Measurements from ENCODE around the gene SEC23B. TPM values are rescaled to one million over a fixed set of nuclear protein-coding genes. Genes with fewer than 3 reads are reported as not detected.
A peak's percentile ranks its signal among the peaks of the same experiment; 100 is the strongest.

The SEC23B gene
- polyA plus RNA-seq, 1 experiment, result 49.2 TPM

DNA sequence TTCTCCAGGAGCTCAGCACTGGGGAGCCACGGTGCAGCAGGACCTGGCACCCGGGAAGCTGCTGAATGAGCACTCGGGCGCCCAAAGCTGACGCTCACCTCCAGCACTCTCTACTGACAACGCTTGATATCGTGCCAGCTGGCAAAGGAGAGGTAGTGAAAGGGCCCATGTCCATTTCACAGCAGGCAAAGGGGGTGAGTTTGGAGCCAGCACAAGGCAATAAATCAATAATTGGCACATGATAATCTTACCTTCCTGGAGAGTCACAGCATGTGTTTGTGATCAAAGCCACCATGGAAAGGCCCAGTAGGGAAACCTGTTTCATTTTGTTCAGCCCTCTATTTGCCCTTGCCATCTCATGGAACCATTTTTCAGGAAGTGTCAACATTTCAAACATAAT is 36.2 kb downstream of the SEC23B start:
- peaks cover 13% of the 10 kb centered on the region for H3K36me3 ChIP-seq (ENCODE audit: control insufficient read depth, insufficient read depth, low read length)
- POLR2A ChIA-PET, result no interaction called here
- TF ChIP-seq CTCF (IDR thresholded peaks at IDR 0.05; ENCODE audit: insufficient read depth, low read depth, low read length), result no peak

DNA sequence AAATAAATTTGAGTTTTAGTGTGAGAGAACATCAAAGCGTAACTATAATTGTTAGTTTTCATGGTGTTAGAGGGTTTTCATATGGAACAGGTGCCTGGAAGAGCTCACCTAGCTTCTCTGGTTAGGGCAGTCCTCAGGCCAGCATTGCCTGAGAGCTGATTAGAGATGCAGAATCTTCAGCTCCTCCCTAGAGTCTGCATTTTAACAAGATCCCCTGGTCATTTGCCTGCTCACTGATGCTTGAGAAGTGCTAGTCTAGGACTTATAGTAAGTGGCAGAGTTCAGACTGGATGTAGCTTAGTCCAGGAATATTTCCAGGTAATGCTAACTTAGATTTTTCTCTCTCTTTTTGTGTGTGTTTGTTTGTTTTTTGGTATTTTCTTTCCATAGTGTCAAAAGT is 37.8 kb downstream of the SEC23B start:
- CTCF ChIA-PET, result no interaction called here
- DNase-seq (ENCODE audit: low read depth), result no peak
- Histone ChIP-seq H3K27me3 (ENCODE audit: control insufficient read depth, insufficient read depth, low read length) (no peaks in the 10 kb centered on the region), H3K36me3 (ENCODE audit: control insufficient read depth, insufficient read depth, low read length) (peaks cover 14% of the 10 kb centered on the region), H3K4me3 (ENCODE audit: low read depth, low read length) (no peak overlapping the region)
- POLR2A ChIA-PET, result no interaction called here
- no peak for TF ChIP-seq CTCF (IDR thresholded peaks at IDR 0.05; ENCODE audit: insufficient read depth, low read depth, low read length)

More for the DNA sequence above, 36.2 kb downstream of the SEC23B start:
- H3K4me3 ChIP-seq (ENCODE audit: low read depth, low read length), result no peak overlapping the region
- CTCF ChIA-PET, result no interaction called here
- no peaks in the 10 kb centered on the region for H3K27me3 ChIP-seq (ENCODE audit: control insufficient read depth, insufficient read depth, low read length)
- no peak for DNase-seq (ENCODE audit: low read depth)

DNA sequence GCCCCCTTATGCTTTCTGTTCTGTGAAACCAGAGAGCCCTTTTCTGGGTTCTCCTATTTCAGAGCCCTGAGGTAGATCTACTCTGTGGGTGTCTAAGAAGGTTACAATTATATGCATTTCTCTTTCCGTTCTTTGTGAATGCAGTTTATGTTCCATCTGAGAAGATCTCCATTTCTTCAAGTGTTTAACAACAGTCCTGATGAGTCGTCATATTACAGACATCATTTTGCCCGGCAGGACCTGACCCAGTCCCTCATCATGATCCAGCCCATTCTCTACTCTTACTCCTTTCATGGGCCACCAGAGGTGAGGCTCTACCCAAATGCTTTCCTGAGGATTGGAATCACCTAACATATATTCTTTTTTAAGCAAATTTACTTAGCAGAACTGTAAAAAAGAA is 40.7 kb downstream of the SEC23B start:
- DNase-seq (ENCODE audit: low read depth), result no peak
- H3K36me3 ChIP-seq (ENCODE audit: control insufficient read depth, insufficient read depth, low read length), result peaks cover 13% of the 10 kb centered on the region
- ChIA-PET CTCF (no interaction called here), POLR2A (no interaction called here)
- TF ChIP-seq CTCF (IDR thresholded peaks at IDR 0.05; ENCODE audit: insufficient read depth, low read depth, low read length), result no peak
- H3K4me3 ChIP-seq (ENCODE audit: low read depth, low read length), result no peak overlapping the region
- no peaks in the 10 kb centered on the region for H3K27me3 ChIP-seq (ENCODE audit: control insufficient read depth, insufficient read depth, low read length)

- no peak overlapping the region for H3K4me3 ChIP-seq (ENCODE audit: low read depth, low read length)
- H3K36me3 ChIP-seq (ENCODE audit: control insufficient read depth, insufficient read depth, low read length), result peaks cover 11% of the 10 kb centered on the region
- POLR2A ChIA-PET, result no interaction called here
- H3K27me3 ChIP-seq (ENCODE audit: control insufficient read depth, insufficient read depth, low read length), result no peaks in the 10 kb centered on the region
- DNase-seq (ENCODE audit: low read depth), result no peak
- no peak for TF ChIP-seq CTCF (IDR thresholded peaks at IDR 0.05; ENCODE audit: insufficient read depth, low read depth, low read length)
- CTCF ChIA-PET, result interaction anchor here (0.8 kb wide), 1 partner anchor 34 kb away, joined by 3 read pairs; the partner anchor contains the start of gene DTD1
These were observed 46.0 kb downstream of the SEC23B start for GRCh38 chr20:18553746-18554145.

GRCh38 chr20:18566892-18567738 is 59.4 kb downstream of the SEC23B start, which contains the start of gene SMIM26:
TSS of gene SMIM26 (plus strand) at chr20:18567432. CDS start at chr20:18567479, 47 bp downstream.
- Histone ChIP-seq H3K27me3 (ENCODE audit: control insufficient read depth, insufficient read depth, low read length) (no peaks in the 10 kb centered on the region), H3K36me3 (ENCODE audit: control insufficient read depth, insufficient read depth, low read length) (no peaks in the 10 kb centered on the region; the same call in 1 of the 2 replicates), H3K4me3 (ENCODE audit: low read depth, low read length) (peak within 1 kb of the TSS; percentile 52)
- DNase-seq (ENCODE audit: low read depth), result peak; percentile 42
- no peak for TF ChIP-seq CTCF (IDR thresholded peaks at IDR 0.05; ENCODE audit: insufficient read depth, low read depth, low read length)
- ChIA-PET POLR2A (interaction anchor here (0.6 kb wide), 1 partner anchor 21 kb away, joined by 10 read pairs; no protein-coding TSS in a partner anchor), CTCF (no interaction called here)

Measured in BJ (cell line).